Naive B cell (primary cell): ENCODE measurements around the gene SFXN5. TPM values are rescaled to one million over a fixed set of nuclear protein-coding genes. Genes with fewer than 3 reads are reported as not detected.
A peak's percentile ranks its signal among the peaks of the same experiment; 100 is the strongest.

Experiments used
- ATAC-seq, 2 donors: fragments of 150-1000 bp; cut with Tn5 transposase; 2 replicates each; pipeline ENCODE4 v1.10.0; 2021; ENCODE audit warnings: low read depth in 2 of 2, mild to moderate bottlenecking in 2 of 2, moderate library complexity in 2 of 2
- DNase-seq: peaks from one replicate; pipeline ENCODE4 v3.0.0; 2022
- H3K27ac Mint-ChIP-seq, 6 donors: one replicate each; pipeline ENCODE4 v1.8.0; 2020 to 2022; ENCODE audit warnings: mild to moderate bottlenecking in 6 of 6, mixed read lengths in 6 of 6, moderate library complexity in 5 of 6, inconsistent platforms in 2 of 6
- H3K27me3 Mint-ChIP-seq, 3 donors: one replicate each; pipeline ENCODE4 v1.8.0; 2021 to 2022; ENCODE audit warnings: mixed read lengths in 3 of 3, mild to moderate bottlenecking in 1 of 3
- H3K36me3 Mint-ChIP-seq, 2 donors: one replicate each; pipeline ENCODE4 v1.8.0; 2020 to 2022; ENCODE audit warnings: mixed read lengths in 2 of 2, inconsistent platforms in 1 of 2, mild to moderate bottlenecking in 1 of 2
- H3K4me1 Mint-ChIP-seq, 3 donors: one replicate each; pipeline ENCODE4 v1.8.0; 2020 to 2022; ENCODE audit warnings: mixed read lengths in 3 of 3, inconsistent platforms in 1 of 3, mild to moderate bottlenecking in 1 of 3, moderate library complexity in 1 of 3
- H3K4me3 Mint-ChIP-seq, 8 donors: one replicate each; pipeline ENCODE4 v1.8.0; 2020 to 2022; ENCODE audit warnings: mild to moderate bottlenecking in 8 of 8, mixed read lengths in 8 of 8, moderate library complexity in 8 of 8, inconsistent platforms in 2 of 8
- H3K9me3 Mint-ChIP-seq, 7 donors: one replicate each; pipeline ENCODE4 v1.8.0; 2020 to 2022; ENCODE audit warnings: mixed read lengths in 7 of 7, mild to moderate bottlenecking in 5 of 7, inconsistent platforms in 2 of 7, moderate library complexity in 1 of 7
- polyA plus RNA-seq, 6 donors: library from polyadenylated mRNA; unstranded; fragments of 300-500 nt; fragmentation: Illumina TruSeq; gene quantifications; one replicate each; pipeline ENCODE4 v1.2.3, GENCODE V29; 2021; ENCODE audit warnings: low read depth in 6 of 6

Gene SFXN5
- polyA plus RNA-seq, 6 donors from 2014 or later, result 2.5 to 4.4 (median 3.0) TPM; not detected in 1

GRCh38 chr2:72944804-72945449, 126.6 kb downstream of the SFXN5 start:
- no peak overlapping the region for H3K4me3 Mint-ChIP-seq
- ATAC-seq, result no peak
- no peaks in the 10 kb centered on the region for H3K27me3 Mint-ChIP-seq
- H3K27ac Mint-ChIP-seq, result no peak overlapping the region
- peaks cover 0 to 9% of the 10 kb centered on the region in 2 donors for H3K36me3 Mint-ChIP-seq
- H3K4me1 Mint-ChIP-seq, result peaks cover 0 to 9% (median 0%) of the 10 kb centered on the region in 3 donors
- no peaks in the 10 kb centered on the region for H3K9me3 Mint-ChIP-seq
- no peak for DNase-seq

- H3K27me3 Mint-ChIP-seq, result no peaks in the 10 kb centered on the region
- peaks cover 0 to 9% of the 10 kb centered on the region in 2 donors for H3K36me3 Mint-ChIP-seq
- no peak overlapping the region for H3K27ac Mint-ChIP-seq
- no peak for ATAC-seq
- no peak for DNase-seq
- H3K9me3 Mint-ChIP-seq, result no peaks in the 10 kb centered on the region
- H3K4me1 Mint-ChIP-seq, result peaks cover 0 to 9% (median 0%) of the 10 kb centered on the region in 3 donors
- H3K4me3 Mint-ChIP-seq, result no peak overlapping the region
Observed at GRCh38 chr2:72943540-72944395, 127.7 kb downstream of the SFXN5 start.

- DNase-seq (no peak), ATAC-seq (no peak)
- peaks cover 0 to 9% (median 0%) of the 10 kb centered on the region in 3 donors for H3K4me1 Mint-ChIP-seq
- no peaks in the 10 kb centered on the region for H3K9me3 Mint-ChIP-seq
- H3K36me3 Mint-ChIP-seq, result peaks cover 0 to 9% of the 10 kb centered on the region in 2 donors
- H3K27ac Mint-ChIP-seq, result no peak overlapping the region
- H3K27me3 Mint-ChIP-seq, result peaks cover 0 to 3% (median 2%) of the 10 kb centered on the region in 3 donors
- H3K4me3 Mint-ChIP-seq, result no peak overlapping the region
Observed at GRCh38 chr2:72942881-72943418, 128.6 kb downstream of the SFXN5 start.

GRCh38 chr2:72942293-72942692, 129.2 kb downstream of the SFXN5 start:
- ATAC-seq (no peak), DNase-seq (no peak)
- H3K27me3 Mint-ChIP-seq, result peaks cover 4 to 7% (median 6%) of the 10 kb centered on the region in 3 donors
- H3K36me3 Mint-ChIP-seq, result peaks cover 0 to 9% of the 10 kb centered on the region in 2 donors
- H3K27ac Mint-ChIP-seq, result no peak overlapping the region
- H3K9me3 Mint-ChIP-seq, result no peaks in the 10 kb centered on the region
- peak overlapping the region in 1 of 8 donors; percentile 60 for H3K4me3 Mint-ChIP-seq
- H3K4me1 Mint-ChIP-seq, result peaks cover 0 to 9% (median 0%) of the 10 kb centered on the region in 3 donors

GRCh38 chr2:72940786-72941185, 130.7 kb downstream of the SFXN5 start:
- Mint-ChIP-seq H3K9me3 (no peaks in the 10 kb centered on the region), H3K27ac (no peak overlapping the region)

GRCh38 chr2:72940361-72940760, 131.2 kb downstream of the SFXN5 start:
- Mint-ChIP-seq H3K4me1 (no peaks in the 10 kb centered on the region), H3K27ac (no peak overlapping the region), H3K9me3 (no peaks in the 10 kb centered on the region), H3K36me3 (peaks cover 0 to under 1% of the 10 kb centered on the region in 2 donors), H3K4me3 (no peak overlapping the region), H3K27me3 (peaks cover 4 to 16% (median 14%) of the 10 kb centered on the region in 3 donors)
- DNase-seq (no peak), ATAC-seq (no peak)

More at GRCh38 chr2:72940786-72941185, 130.7 kb downstream of the SFXN5 start:
- peaks cover 4 to 12% (median 10%) of the 10 kb centered on the region in 3 donors for H3K27me3 Mint-ChIP-seq
- no peak for ATAC-seq
- DNase-seq, result no peak
- no peaks in the 10 kb centered on the region for H3K36me3 Mint-ChIP-seq
- no peak overlapping the region for H3K4me3 Mint-ChIP-seq
- H3K4me1 Mint-ChIP-seq, result no peaks in the 10 kb centered on the region

GRCh38 chr2:72938455-72938854, 133.1 kb downstream of the SFXN5 start:
- Mint-ChIP-seq H3K9me3 (no peaks in the 10 kb centered on the region), H3K27me3 (peaks cover 13 to 35% (median 29%) of the 10 kb centered on the region in 3 donors), H3K36me3 (peaks cover 0 to 8% of the 10 kb centered on the region in 2 donors), H3K4me3 (no peak overlapping the region), H3K4me1 (no peaks in the 10 kb centered on the region), H3K27ac (no peak overlapping the region)
- no peak for ATAC-seq
- no peak for DNase-seq

GRCh38 chr2:72937356-72937669, 134.2 kb downstream of the SFXN5 start:
- no peak for DNase-seq
- Mint-ChIP-seq H3K4me3 (no peak overlapping the region), H3K9me3 (no peaks in the 10 kb centered on the region), H3K36me3 (peaks cover 0 to 8% of the 10 kb centered on the region in 2 donors), H3K27me3 (peaks cover 13 to 35% (median 33%) of the 10 kb centered on the region in 3 donors), H3K27ac (peak overlapping the region in 1 of 6 donors; percentile 22), H3K4me1 (no peaks in the 10 kb centered on the region)
- ATAC-seq, result no peak

- H3K9me3 Mint-ChIP-seq, result no peaks in the 10 kb centered on the region
- no peak for DNase-seq
- H3K27me3 Mint-ChIP-seq, result peaks cover 13 to 38% (median 35%) of the 10 kb centered on the region in 3 donors
- no peak for ATAC-seq
- H3K27ac Mint-ChIP-seq, result no peak overlapping the region
- no peak overlapping the region for H3K4me3 Mint-ChIP-seq
- H3K4me1 Mint-ChIP-seq, result no peaks in the 10 kb centered on the region
- peaks cover 0 to 8% of the 10 kb centered on the region in 2 donors for H3K36me3 Mint-ChIP-seq
Observed at GRCh38 chr2:72936660-72937355, 134.7 kb downstream of the SFXN5 start.

GRCh38 chr2:72935611-72935957, 135.9 kb downstream of the SFXN5 start:
- peaks cover 0 to 8% of the 10 kb centered on the region in 2 donors for H3K36me3 Mint-ChIP-seq
- H3K4me3 Mint-ChIP-seq, result no peak overlapping the region
- no peaks in the 10 kb centered on the region for H3K4me1 Mint-ChIP-seq
- DNase-seq (no peak), ATAC-seq (no peak)
- no peak overlapping the region for H3K27ac Mint-ChIP-seq
- H3K9me3 Mint-ChIP-seq, result no peaks in the 10 kb centered on the region
- H3K27me3 Mint-ChIP-seq, result peaks cover 13 to 40% (median 35%) of the 10 kb centered on the region in 3 donors

GRCh38 chr2:72934683-72935610, 136.6 kb downstream of the SFXN5 start:
- Mint-ChIP-seq H3K4me1 (no peaks in the 10 kb centered on the region), H3K36me3 (peaks cover 0 to 8% of the 10 kb centered on the region in 2 donors), H3K27ac (no peak overlapping the region), H3K9me3 (no peaks in the 10 kb centered on the region), H3K4me3 (no peak overlapping the region), H3K27me3 (peaks cover 13 to 40% (median 35%) of the 10 kb centered on the region in 3 donors)
- DNase-seq, result no peak
- ATAC-seq, result no peak

GRCh38 chr2:72933646-72934151, 137.8 kb downstream of the SFXN5 start:
- Mint-ChIP-seq H3K27ac (no peak overlapping the region), H3K4me1 (no peaks in the 10 kb centered on the region), H3K4me3 (no peak overlapping the region), H3K27me3 (peaks cover 13 to 40% (median 35%) of the 10 kb centered on the region in 3 donors), H3K36me3 (peaks cover 0 to 8% of the 10 kb centered on the region in 2 donors), H3K9me3 (no peaks in the 10 kb centered on the region)
- DNase-seq (no peak), ATAC-seq (no peak)
